Hematopoietic multipotent progenitor cell treated with erythropoietin and hydrocortisone succinate and interleukin-3 and kit ligand, for 17 days (in vitro differentiated cells): ENCODE results near the gene USP16.

ENCODE experiments used
- DNase-seq: peaks from one replicate; pipeline ENCODE4 v3.0.0-alpha.2; 2015; ENCODE audit warnings: low spot score

The USP16 gene

GRCh38 chr21:29083306-29083705, 58.8 kb downstream of the USP16 start:
- no peak for DNase-seq

DNA sequence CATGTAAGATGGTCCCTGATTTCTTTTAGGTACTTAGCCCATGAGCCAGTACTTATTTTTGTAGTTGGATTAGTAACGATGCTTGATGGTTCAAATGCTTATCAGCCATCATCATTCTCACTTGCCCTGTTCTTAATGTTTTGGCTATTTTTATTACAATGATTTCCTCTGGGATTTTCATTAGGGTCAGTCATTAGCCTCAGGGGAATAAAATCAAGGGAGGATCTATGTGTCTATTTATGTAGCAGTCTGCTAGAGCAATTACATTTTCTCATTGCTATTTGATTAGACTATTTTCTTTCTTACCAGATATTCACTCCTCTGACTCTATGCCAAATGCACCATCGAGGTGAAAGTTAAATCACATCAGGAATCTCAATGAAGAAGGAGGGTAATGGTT, 59.9 kb downstream of the USP16 start:
- no peak for DNase-seq

- no peak for DNase-seq
Observed at GRCh38 chr21:29085106-29085752, 60.8 kb downstream of the USP16 start.

DNA sequence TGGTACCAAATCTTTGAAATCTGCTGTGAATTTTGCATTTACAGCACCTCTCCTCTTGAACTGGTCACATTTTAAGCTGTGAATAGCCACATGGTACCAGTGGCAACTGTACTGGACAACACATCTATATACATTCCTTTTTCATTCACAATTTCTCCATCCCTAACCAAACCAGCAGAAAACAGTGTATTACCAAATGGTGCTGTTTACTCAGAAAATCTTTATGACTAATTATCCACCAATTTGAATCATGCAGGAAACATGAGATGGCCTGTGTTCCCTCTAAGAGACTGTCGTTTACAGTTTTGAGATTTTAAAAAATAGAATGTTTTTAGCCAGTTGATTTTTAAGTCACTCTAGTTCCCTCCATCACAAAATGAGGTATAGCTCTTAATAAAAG, 66.6 kb downstream of the USP16 start:
- DNase-seq: no peak

- no peak for DNase-seq
Observed at GRCh38 chr21:29092102-29092959, 67.9 kb downstream of the USP16 start.

DNA sequence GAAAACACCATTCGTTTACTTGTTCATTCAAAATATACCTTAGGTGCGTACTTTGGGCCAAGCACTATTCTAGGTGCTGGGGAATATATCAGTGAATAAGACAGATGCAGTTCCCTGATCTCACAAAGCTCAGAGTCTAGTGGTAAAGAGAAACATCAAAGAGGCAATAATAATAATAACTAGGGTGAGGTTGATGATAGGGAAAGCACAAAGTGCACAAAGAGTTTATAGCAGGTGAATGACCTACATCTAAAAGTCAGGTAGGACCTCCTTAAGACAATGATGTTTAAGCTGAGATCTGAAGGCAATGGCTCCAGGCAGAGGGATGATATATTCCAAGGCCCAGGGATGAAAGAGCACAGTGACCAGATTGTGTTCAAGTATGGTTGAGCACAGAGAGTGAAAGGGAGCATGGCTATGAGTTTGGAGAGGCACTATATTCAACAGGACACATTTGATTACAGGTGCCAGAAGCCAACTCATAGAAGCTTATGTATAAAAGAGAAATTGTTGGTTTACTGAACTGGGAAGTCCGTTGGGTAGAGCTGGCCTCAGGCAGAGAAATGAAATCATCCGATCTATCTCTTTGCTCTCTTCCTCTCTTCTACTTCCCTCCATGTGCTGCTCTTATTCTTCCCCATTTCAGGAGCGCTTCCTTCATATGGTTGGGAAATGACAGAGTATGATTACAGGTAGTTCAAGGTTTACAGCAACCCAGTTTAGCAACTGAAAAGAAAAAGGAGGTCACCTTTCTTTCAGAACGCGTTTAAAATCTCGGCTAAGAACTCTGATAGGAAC, 71.9 kb downstream of the USP16 start:
- no peak for DNase-seq

DNA sequence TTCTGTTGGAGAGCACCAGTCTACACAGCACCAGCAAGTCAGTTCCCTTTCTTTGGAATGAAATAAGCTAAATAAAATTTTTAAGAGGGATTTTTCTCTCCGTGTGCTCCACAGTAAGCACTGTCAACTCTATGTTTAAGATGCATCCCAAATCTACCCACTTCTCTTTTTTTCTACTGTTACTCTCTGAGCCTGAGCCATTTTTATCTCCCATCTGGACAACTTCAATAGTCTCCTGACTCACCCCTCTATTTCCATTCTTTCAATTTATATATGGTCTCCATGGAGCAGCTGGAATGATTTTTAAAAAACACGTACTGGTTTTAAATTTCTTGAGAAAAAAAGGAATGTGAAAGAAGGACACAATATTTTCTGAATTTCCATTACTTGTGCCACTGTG, 73.7 kb downstream of the USP16 start:
- no peak for DNase-seq

DNA sequence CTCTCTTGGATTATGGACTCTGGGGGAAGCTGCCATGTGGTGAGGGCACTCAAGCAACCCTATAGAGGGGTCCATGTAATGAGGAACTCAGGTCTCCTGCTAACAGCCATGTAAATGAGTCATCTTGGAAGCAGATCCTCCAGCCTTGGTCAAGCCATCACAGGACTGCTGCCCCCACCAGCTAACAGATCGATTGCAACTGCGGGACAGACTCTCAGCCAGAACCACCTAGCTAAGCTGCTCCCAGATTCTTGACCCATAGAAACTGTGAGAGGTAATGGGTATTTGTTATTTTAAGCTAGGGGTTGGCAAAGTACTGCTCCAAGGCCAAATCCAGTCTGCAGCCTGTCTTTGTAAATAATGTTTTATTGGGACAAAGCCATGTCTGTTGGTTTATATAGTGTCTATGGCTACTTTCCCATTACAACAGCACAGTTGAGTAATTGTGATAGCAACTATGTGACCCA, 78.4 kb downstream of the USP16 start:
- DNase-seq: no peak
